ENCODE measurements around the gene TEX261.

DNA sequence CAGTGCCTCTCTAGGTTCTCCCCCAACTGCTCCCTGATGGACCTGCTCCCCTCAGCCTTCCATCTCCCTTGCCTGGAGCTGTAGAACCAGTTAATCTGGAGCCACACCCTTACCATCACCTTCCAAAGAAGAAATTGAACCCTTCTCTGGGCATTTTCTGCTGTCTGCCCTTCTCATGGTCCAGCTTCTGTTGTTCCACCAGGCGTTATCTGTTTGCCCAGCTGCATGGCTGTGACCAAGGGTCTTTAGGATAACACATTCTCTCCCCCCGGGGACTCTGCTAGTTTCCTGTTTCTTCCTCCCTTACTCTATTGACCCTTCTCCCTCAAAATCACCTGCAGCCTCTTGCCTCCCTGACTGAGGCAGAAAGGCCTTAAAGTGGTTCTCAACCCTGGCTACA is 19.4 kb downstream of the TEX261 start:
- TF ChIP-seq, protein P1, sequence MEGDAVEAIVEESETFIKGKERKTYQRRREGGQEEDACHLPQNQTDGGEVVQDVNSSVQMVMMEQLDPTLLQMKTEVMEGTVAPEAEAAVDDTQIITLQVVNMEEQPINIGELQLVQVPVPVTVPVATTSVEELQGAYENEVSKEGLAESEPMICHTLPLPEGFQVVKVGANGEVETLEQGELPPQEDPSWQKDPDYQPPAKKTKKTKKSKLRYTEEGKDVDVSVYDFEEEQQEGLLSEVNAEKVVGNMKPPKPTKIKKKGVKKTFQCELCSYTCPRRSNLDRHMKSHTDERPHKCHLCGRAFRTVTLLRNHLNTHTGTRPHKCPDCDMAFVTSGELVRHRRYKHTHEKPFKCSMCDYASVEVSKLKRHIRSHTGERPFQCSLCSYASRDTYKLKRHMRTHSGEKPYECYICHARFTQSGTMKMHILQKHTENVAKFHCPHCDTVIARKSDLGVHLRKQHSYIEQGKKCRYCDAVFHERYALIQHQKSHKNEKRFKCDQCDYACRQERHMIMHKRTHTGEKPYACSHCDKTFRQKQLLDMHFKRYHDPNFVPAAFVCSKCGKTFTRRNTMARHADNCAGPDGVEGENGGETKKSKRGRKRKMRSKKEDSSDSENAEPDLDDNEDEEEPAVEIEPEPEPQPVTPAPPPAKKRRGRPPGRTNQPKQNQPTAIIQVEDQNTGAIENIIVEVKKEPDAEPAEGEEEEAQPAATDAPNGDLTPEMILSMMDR (IDR thresholded peaks at IDR 0.05), result no peak
- TF ChIP-seq EZH2 (IDR thresholded peaks at IDR 0.05), result no peak
- no peak for TF ChIP-seq EZH2phosphoT487 (IDR thresholded peaks at IDR 0.05)

Measured in neural progenitor cell (in vitro differentiated cells).